ENCODE results near the gene ALOX12B. TPM values are rescaled to one million over a fixed set of nuclear protein-coding genes. Genes with fewer than 3 reads are reported as not detected.

ALOX12B gene
- total and polyA plus RNA-seq, 2 of the 13 experiments (the other 11 are each of a cell fraction or from before 2014, with no cell fraction given) = 0.13 TPM; not detected in 1

DNA sequence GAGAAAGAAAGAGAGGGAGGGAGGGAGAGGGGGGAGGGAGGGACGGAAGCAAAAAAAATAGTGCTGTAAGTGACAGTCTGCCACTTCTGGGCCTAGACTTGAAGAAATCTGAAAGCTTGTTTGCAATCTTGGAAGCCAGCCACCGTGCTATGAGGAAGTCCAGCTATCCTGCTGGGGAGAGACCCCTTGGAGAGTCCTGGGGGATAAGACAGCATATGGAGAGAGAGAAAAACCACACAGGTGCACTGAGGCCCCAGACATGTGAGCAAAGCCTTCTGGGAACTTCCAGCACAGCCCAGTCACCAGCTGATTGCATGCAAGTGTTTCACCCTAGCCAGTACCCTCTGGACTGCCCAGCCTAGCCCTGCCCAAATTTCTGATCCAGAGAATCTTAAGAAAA lies 12.6 kb upstream of the ALOX12B start (continued):
- TF ChIP-seq, protein P1, sequence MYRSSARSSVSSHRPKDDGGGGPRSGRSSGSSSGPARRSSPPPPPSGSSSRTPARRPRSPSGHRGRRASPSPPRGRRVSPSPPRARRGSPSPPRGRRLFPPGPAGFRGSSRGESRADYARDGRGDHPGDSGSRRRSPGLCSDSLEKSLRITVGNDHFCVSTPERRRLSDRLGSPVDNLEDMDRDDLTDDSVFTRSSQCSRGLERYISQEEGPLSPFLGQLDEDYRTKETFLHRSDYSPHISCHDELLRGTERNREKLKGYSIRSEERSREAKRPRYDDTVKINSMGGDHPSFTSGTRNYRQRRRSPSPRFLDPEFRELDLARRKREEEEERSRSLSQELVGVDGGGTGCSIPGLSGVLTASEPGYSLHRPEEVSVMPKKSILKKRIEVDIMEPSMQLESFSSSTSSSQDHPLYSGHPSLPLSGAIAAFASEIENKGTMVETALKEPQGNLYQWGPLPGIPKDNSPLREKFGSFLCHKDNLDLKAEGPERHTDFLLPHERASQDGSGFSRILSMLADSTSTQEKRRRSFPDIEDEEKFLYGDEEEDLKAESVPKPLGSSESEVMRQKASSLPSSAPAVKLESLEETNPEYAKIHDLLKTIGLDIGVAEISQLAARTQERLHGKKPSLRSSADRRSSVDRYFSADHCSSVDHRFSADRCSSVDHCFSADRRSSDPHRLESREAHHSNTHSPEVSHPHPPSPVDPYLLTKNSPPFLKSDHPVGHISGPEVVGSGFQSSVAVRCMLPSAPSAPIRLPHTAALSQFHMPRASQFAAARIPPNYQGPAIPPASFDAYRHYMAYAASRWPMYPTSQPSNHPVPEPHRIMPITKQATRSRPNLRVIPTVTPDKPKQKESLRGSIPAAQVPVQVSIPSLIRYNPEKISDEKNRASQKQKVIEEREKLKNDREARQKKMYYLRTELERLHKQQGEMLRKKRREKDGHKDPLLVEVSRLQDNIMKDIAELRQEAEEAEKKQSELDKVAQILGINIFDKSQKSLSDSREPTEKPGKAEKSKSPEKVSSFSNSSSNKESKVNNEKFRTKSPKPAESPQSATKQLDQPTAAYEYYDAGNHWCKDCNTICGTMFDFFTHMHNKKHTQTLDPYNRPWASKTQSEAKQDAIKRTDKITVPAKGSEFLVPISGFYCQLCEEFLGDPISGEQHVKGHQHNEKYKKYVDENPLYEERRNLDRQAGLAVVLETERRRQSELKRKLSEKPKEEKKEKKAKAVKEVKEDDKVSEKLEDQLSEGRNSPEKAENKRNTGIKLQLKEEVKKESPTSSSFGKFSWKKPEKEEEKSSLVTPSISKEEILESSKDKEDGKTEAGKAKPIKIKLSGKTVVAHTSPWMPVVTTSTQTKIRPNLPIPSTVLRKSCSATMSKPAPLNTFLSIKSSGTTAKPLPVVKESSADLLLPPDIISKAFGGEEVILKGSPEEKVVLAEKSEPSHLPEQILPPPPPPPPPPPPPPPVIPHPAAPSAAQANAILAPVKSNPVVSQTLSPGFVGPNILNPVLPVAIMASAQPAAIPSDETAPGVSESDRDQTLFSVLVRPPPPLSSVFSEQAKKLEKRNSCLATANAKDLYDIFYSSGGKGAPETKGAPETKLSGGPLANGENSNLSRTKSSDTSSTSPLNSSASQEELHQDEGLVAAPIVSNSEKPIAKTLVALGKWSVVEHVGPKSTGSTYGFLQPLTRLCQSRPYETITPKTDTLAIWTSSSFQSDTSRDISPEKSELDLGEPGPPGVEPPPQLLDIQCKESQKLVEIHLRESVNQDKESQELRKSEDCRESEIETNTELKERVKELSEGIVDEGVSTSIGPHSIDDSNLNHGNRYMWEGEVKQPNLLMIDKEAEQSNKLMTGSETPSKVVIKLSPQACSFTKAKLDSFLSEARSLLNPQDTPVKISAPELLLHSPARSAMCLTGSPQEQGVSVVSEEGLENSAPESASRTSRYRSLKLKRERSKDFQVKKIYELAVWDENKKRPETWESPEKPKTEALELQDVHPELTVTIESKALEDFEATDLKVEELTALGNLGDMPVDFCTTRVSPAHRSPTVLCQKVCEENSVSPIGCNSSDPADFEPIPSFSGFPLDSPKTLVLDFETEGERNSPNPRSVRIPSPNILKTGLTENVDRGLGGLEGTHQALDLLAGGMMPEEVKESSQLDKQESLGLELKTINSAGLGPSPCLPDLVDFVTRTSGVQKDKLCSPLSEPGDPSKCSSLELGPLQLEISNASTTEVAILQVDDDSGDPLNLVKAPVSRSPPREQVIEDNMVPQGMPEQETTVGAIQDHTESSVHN (CRISPR knock-in tag; IDR thresholded peaks at IDR 0.05) = no peak
- TF ChIP-seq ZNF512 (CRISPR knock-in tag; IDR thresholded peaks at IDR 0.05) (no peak), NR2C2 (CRISPR knock-in tag; IDR thresholded peaks at IDR 0.05; ENCODE audit: borderline replicate concordance) (no peak)

Data from HepG2 (cell line).